ENCODE data around the gene ABCA2. TPM values are rescaled to one million over a fixed set of nuclear protein-coding genes. Genes with fewer than 3 reads are reported as not detected.

ABCA2 gene
- total RNA-seq, 1 experiment from 2014 or later, result 114 TPM

DNA sequence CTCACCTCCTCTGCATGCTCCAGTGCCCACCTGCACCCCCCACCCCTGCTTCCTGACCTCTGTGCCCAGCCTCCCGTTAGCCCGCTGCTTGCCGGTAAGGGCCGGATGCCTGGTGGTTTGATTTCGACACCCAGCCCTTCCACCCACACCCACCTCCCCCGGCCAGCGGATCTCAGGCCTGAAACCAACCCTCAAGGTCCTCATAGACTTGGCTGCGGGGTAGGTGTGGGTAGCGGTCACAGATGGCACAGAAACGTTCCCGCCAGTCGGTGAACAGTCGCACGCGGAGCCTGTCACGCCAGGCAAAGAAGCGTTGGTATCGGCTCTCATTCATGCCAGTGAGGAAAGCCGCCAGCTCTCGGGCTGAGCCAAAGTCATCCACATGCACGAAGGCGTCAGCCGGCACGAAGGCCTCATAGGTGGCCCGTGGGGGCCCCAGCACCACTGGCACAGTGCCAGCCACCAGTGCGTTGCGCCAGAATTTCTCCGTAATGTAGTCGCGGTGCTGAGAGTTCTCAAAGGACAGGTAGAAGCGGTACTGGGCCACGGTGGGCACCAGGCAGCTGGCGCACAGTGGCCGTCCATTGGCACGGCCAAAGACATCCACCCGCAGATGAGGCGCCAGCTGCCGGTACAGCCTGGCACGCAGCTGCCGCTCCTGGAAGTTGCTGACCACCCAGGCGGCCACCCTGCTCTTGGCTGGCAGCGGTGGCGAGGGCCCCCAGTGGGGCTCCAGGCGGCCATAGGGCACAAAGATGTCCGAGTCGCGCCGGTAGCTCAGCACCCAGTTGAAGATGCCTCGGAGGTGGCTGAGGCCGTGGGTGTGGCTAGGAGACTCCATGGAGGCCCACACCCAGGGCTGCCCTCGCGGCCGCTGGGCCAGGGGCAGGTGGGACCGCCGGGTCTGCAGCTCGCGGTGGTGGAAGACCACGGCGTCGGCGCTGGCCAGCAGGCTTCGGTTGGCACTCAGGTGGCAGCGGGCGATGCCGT lies 2.8 kb upstream of the ABCA2 start:
- H3K27me3 ChIP-seq (ENCODE audit: insufficient read depth, low read length), result no peaks in the 10 kb centered on the region
- intact Hi-C loops (cut with micrococcal nuclease), result no loop called here
- ChIA-PET POLR2A (no interaction called here), CTCF (interaction anchor here (0.8 to 2.1 kb wide), 2 partner anchors 83 kb away, joined by 5 to 42 read pairs; no protein-coding TSS in a partner anchor), RAD21 (ENCODE audit: low non-redundant PET in 1 of 2, low total read pairs in 2 of 2, uncharacterized antibody in 2 of 2, unreplicated experiment in 2 of 2) (interaction anchor here in 1 of 2 experiments (0.6 kb wide), 1 partner anchor 18 kb away, joined by 4 read pairs; no protein-coding TSS in a partner anchor)
- TF ChIP-seq FOSL1 (IDR thresholded peaks at IDR 0.05; ENCODE audit: low read depth), result no peak
- TF ChIP-seq CEBPB (IDR thresholded peaks at IDR 0.05; ENCODE audit: low read depth), result no peak
- TF ChIP-seq EZH2phosphoT487 (IDR thresholded peaks at IDR 0.05; ENCODE audit: borderline replicate concordance), result no peak
- no peak for TF ChIP-seq CTCF (IDR thresholded peaks at IDR 0.05 in 2 of 3, conservative IDR thresholded peaks at IDR 0.05 in 1 of 3; ENCODE audit: borderline replicate concordance in 1 of 3, insufficient read depth in 1 of 3, low read depth in 2 of 3, low read length in 2 of 3)
- no peak for TF ChIP-seq YY1 (IDR thresholded peaks at IDR 0.05; ENCODE audit: extremely low read depth, insufficient replicate concordance, low read depth, low read length)
- TF ChIP-seq EGR1 (IDR thresholded peaks at IDR 0.05; ENCODE audit: low read depth), result no peak
- TF ChIP-seq, protein P1, sequence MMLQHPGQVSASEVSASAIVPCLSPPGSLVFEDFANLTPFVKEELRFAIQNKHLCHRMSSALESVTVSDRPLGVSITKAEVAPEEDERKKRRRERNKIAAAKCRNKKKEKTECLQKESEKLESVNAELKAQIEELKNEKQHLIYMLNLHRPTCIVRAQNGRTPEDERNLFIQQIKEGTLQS (IDR thresholded peaks at IDR 0.05), result no peak
- TF ChIP-seq, protein P2, sequence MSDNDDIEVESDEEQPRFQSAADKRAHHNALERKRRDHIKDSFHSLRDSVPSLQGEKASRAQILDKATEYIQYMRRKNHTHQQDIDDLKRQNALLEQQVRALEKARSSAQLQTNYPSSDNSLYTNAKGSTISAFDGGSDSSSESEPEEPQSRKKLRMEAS (IDR thresholded peaks at IDR 0.05), result no peak
- no peak for TF ChIP-seq POLR2AphosphoS5 (IDR thresholded peaks at IDR 0.05; ENCODE audit: low read depth, low read length)
- TF ChIP-seq REST (IDR thresholded peaks at IDR 0.05; ENCODE audit: low read depth), result no peak
- no peak for TF ChIP-seq SRF (IDR thresholded peaks at IDR 0.05; ENCODE audit: low read depth)
- TF ChIP-seq, protein P3, sequence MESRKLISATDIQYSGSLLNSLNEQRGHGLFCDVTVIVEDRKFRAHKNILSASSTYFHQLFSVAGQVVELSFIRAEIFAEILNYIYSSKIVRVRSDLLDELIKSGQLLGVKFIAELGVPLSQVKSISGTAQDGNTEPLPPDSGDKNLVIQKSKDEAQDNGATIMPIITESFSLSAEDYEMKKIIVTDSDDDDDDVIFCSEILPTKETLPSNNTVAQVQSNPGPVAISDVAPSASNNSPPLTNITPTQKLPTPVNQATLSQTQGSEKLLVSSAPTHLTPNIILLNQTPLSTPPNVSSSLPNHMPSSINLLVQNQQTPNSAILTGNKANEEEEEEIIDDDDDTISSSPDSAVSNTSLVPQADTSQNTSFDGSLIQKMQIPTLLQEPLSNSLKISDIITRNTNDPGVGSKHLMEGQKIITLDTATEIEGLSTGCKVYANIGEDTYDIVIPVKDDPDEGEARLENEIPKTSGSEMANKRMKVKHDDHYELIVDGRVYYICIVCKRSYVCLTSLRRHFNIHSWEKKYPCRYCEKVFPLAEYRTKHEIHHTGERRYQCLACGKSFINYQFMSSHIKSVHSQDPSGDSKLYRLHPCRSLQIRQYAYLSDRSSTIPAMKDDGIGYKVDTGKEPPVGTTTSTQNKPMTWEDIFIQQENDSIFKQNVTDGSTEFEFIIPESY (IDR thresholded peaks at IDR 0.05; ENCODE audit: extremely low read depth, insufficient replicate concordance, low read length), result no peak
- TF ChIP-seq CBX3 (IDR thresholded peaks at IDR 0.05; ENCODE audit: low read depth), result no peak
- TF ChIP-seq TCF7L2 (IDR thresholded peaks at IDR 0.05; ENCODE audit: borderline replicate concordance, extremely low read depth, insufficient read depth, insufficient read length), result no peak
- TF ChIP-seq ZFX (IDR thresholded peaks at IDR 0.05), result no peak
- no peak for TF ChIP-seq ELF1 (IDR thresholded peaks at IDR 0.05; ENCODE audit: borderline replicate concordance, low read depth)
- H3K4me3 ChIP-seq (replicated peaks in 1 of 2; ENCODE audit: low read depth in 1 of 2, low read length in 2 of 2), result no peak overlapping the region
- BruUV-seq (replicated peaks), result no TSS peak
- H2AFZ ChIP-seq (ENCODE audit: low read depth, low read length, poor library complexity, severe bottlenecking), result no peak overlapping the region
- no peak overlapping the region for H3K27ac ChIP-seq (ENCODE audit: low read depth, low read length)
- DNase-seq (ENCODE audit: low read depth, low spot score) (no peak), ATAC-seq (no peak)
- H3K36me3 ChIP-seq (ENCODE audit: control insufficient read depth in 1 of 2, insufficient read depth in 2 of 2, low read length in 2 of 2), result no peaks in the 10 kb centered on the region
- no peaks in the 10 kb centered on the region for H4K20me1 ChIP-seq (ENCODE audit: insufficient read depth)
- H3K9me3 ChIP-seq (ENCODE audit: control insufficient read depth in 1 of 2, insufficient read depth in 1 of 2, low read depth in 1 of 2, low read length in 2 of 2), result no peaks in the 10 kb centered on the region
- peaks cover 31 to 53% of the 10 kb centered on the region in 2 experiments for H3K4me1 ChIP-seq (ENCODE audit: control insufficient read depth in 1 of 2, insufficient read depth in 2 of 2, low read length in 2 of 2)
- H3K9me2 ChIP-seq (ENCODE audit: insufficient read depth), result no peaks in the 10 kb centered on the region
- H3K4me2 ChIP-seq (ENCODE audit: low read length), result no peak overlapping the region
- H3K9ac ChIP-seq (ENCODE audit: low read length), result no peak overlapping the region
- H3K79me2 ChIP-seq (ENCODE audit: insufficient read depth, low read length), result peaks cover 18% of the 10 kb centered on the region; the same call in 1 of the 2 replicates

All from HCT116 (cell line).